ENCODE measurements around the gene NFIA. TPM values are rescaled to one million over a fixed set of nuclear protein-coding genes. Genes with fewer than 3 reads are reported as not detected.

The NFIA gene
- total and polyA plus RNA-seq, 9 of the 15 experiments (the other 6 are each of a cell fraction or from before 2014, with no cell fraction given): 5.3 to 24.9 (median 9.8) TPM

DNA sequence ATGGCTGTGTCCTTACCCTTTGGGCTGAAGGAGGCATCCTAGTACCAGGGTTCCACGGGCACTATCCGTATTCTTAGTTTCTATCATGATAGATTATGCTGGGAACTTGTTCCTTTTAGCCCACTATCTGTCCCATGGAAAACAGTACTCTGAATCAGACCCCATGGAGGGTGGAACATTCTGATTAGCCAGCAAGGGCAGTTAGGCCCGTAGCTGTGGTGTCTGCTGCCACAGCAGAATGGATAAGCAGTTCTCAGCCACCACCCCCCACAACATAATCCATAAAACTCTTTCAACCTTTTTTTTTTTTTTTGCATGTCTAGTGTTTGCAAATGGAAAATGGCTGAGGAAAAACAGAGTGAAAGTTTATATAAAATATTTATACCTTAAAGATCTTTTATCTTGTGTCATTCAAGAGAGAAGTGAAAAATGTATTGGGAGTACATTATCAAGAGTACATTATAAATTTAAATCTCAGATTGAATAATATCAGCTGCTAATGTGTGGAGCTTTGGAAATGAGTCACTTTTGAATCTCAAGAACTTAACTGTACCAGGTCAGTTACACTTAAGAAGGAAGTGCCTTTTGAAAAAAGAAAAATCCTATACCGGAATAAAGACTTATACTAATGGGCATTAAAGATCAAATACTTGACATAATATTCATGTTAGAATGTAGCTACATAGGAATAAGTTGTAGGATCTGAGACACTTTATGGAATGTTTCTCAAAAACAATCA is 80.3 kb downstream of the NFIA start (continued):
- TF ChIP-seq, protein P1, sequence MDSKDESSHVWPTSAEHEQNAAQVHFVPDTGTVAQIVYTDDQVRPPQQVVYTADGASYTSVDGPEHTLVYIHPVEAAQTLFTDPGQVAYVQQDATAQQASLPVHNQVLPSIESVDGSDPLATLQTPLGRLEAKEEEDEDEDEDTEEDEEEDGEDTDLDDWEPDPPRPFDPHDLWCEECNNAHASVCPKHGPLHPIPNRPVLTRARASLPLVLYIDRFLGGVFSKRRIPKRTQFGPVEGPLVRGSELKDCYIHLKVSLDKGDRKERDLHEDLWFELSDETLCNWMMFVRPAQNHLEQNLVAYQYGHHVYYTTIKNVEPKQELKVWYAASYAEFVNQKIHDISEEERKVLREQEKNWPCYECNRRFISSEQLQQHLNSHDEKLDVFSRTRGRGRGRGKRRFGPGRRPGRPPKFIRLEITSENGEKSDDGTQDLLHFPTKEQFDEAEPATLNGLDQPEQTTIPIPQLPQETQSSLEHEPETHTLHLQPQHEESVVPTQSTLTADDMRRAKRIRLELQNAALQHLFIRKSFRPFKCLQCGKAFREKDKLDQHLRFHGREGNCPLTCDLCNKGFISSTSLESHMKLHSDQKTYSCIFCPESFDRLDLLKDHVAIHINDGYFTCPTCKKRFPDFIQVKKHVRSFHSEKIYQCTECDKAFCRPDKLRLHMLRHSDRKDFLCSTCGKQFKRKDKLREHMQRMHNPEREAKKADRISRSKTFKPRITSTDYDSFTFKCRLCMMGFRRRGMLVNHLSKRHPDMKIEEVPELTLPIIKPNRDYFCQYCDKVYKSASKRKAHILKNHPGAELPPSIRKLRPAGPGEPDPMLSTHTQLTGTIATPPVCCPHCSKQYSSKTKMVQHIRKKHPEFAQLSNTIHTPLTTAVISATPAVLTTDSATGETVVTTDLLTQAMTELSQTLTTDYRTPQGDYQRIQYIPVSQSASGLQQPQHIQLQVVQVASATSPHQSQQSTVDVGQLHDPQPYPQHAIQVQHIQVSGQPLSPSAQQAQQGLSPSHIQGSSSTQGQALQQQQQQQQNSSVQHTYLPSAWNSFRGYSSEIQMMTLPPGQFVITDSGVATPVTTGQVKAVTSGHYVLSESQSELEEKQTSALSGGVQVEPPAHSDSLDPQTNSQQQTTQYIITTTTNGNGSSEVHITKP (IDR thresholded peaks at IDR 0.05; ENCODE audit: partially characterized antibody): peak; percentile 75
- TF ChIP-seq ZNF695 (CRISPR knock-in tag; IDR thresholded peaks at IDR 0.05) (no peak), FOXJ3 (CRISPR knock-in tag; IDR thresholded peaks at IDR 0.05) (no peak), ZNF217 (CRISPR knock-in tag; IDR thresholded peaks at IDR 0.05) (no peak)
- TF ChIP-seq, protein P2, sequence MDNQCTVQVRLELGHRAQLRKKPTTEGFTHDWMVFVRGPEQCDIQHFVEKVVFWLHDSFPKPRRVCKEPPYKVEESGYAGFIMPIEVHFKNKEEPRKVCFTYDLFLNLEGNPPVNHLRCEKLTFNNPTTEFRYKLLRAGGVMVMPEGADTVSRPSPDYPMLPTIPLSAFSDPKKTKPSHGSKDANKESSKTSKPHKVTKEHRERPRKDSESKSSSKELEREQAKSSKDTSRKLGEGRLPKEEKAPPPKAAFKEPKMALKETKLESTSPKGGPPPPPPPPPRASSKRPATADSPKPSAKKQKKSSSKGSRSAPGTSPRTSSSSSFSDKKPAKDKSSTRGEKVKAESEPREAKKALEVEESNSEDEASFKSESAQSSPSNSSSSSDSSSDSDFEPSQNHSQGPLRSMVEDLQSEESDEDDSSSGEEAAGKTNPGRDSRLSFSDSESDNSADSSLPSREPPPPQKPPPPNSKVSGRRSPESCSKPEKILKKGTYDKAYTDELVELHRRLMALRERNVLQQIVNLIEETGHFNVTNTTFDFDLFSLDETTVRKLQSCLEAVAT (IDR thresholded peaks at IDR 0.05): no peak
